HepG2 (cell line): ENCODE data around the gene CR2. TPM values are rescaled to one million over a fixed set of nuclear protein-coding genes. Genes with fewer than 3 reads are reported as not detected.

Experiments
- ATAC-seq: fragments of 200-7000 bp; cut with Tn5 transposase; 3 replicates; pipeline ENCODE4 v1.9.1; 2020; ENCODE audit warnings: mild to moderate bottlenecking, moderate library complexity
- BruUV-seq: library from RNA; stranded (reverse); fragments of 400-500 nt; replicated peaks from 2 replicates; lab custom pipeline; 2021; lab: Mats Ljungman, UMichigan
- CTCF ChIA-PET: fragments of 300-600 bp; formaldehyde crosslinking; extraction: SDS; loops from one replicate; lab custom pipeline; 2021; ENCODE audit warnings: low total read pairs, inconsistent platforms, low intra/inter-chr PET ratio; lab: Yijun Ruan, JAX
- POLR2A ChIA-PET: fragments of 350-600 bp; sonication (Branson Sonifier 250); formaldehyde crosslinking; loops from one replicate; lab custom pipeline; 2020; ENCODE audit warnings: antibody characterized with exemption, inconsistent platforms; lab: Yijun Ruan, JAX
- DNase-seq: peaks from one replicate; pipeline ENCODE4 v3.0.0-alpha.2; 2015; ENCODE audit warnings: low spot score
- FAIRE-seq: peaks from 3 replicates; lab custom pipeline; 2011; peaks lifted over from hg19 to GRCh38; lab: Jason Lieb, UNC
- H2AFZ ChIP-seq: one replicate; pipeline ENCODE4 v1.6.1; 2011; ENCODE audit warnings: low read length, inconsistent platforms
- H3K27ac ChIP-seq: fragments of 300-600 bp; 3 replicates; pipeline ENCODE4 v1.8.0; 2011; ENCODE audit warnings: mixed run types, mild to moderate bottlenecking, mixed read lengths, low read length, inconsistent platforms; ENCODE audit not compliant: insufficient read depth; ENCODE audit errors: extremely low read length
- H3K27me3 ChIP-seq, 2 experiments: fragments of 200-600 bp in 1 of 2; 2 replicates in 1 of 2; 3 replicates in 1 of 2; pipeline versions ENCODE4 v1.6.0 to v1.8.0; 2011; ENCODE audit warnings: low read length in 2 of 2, mild to moderate bottlenecking in 2 of 2, moderate library complexity in 2 of 2, inconsistent platforms in 1 of 2; ENCODE audit not compliant: insufficient read depth in 2 of 2, control insufficient read depth in 1 of 2
- H3K36me3 ChIP-seq, 2 experiments: fragments of 200-600 bp in 1 of 2; replicated peaks in 1 of 2; 2 replicates in 1 of 2; 3 replicates in 1 of 2; pipeline versions ENCODE4 v1.5.1 to v1.8.0; 2011; ENCODE audit warnings: low read length in 2 of 2, inconsistent platforms in 1 of 2; ENCODE audit not compliant: insufficient read depth in 2 of 2, control insufficient read depth in 1 of 2
- H3K4me1 ChIP-seq: 2 replicates; pipeline ENCODE4 v1.5.1; 2012; ENCODE audit warnings: low read length, inconsistent platforms; ENCODE audit not compliant: insufficient read depth
- H3K4me2 ChIP-seq: 2 replicates; pipeline ENCODE4 v1.6.0; 2011; ENCODE audit warnings: low read depth, low read length, inconsistent platforms
- H3K4me3 ChIP-seq, 3 experiments: fragments of 200-600 bp in 1 of 3; sonication (generic), shearing (Covaris generic) in 1 of 3; replicated peaks in 1 of 3; 2 replicates each; pipeline ENCODE4 v1.5.1; 2011 to 2016; ENCODE audit warnings: low read length in 3 of 3, inconsistent platforms in 2 of 3, low read depth in 2 of 3, mild to moderate bottlenecking in 2 of 3, control low read depth in 1 of 3, mixed read lengths in 1 of 3; ENCODE audit not compliant: insufficient read depth in 1 of 3
- H3K79me2 ChIP-seq: one replicate; pipeline ENCODE4 v1.6.1; 2011; ENCODE audit warnings: low read length, inconsistent platforms; ENCODE audit not compliant: insufficient read depth
- H3K9ac ChIP-seq: 2 replicates; pipeline ENCODE4 v1.6.0; 2011; ENCODE audit warnings: mild to moderate bottlenecking, low read depth, low read length, inconsistent platforms; ENCODE audit not compliant: insufficient read depth
- H3K9me3 ChIP-seq: 2 replicates; pipeline ENCODE4 v1.5.1; 2012; ENCODE audit warnings: mild to moderate bottlenecking, low read length
- H4K20me1 ChIP-seq: 2 replicates; pipeline ENCODE4 v1.6.0; 2011; ENCODE audit warnings: inconsistent platforms, mild to moderate bottlenecking, low read length, moderate library complexity; ENCODE audit not compliant: insufficient read depth
- AGO1 ChIP-seq: fragments of 200-400 bp; formaldehyde crosslinking; IDR thresholded peaks from 2 replicates; pipeline ENCODE4 v1.6.1; 2017; ENCODE audit warnings: mild to moderate bottlenecking, low read depth, low read length, moderate library complexity; ENCODE audit not compliant: poor library complexity, severe bottlenecking
- ARNTL ChIP-seq: sonication (generic); formaldehyde crosslinking; IDR thresholded peaks from 2 replicates; pipeline ENCODE4 v1.4.0; 2020; ENCODE audit warnings: mild to moderate bottlenecking, missing genetic modification reagents
- CBX1 ChIP-seq: IDR thresholded peaks from one replicate; pipeline ENCODE4 v1.6.1; 2016; ENCODE audit warnings: antibody characterized with exemption, low read depth
- FOXO1 ChIP-seq: sonication (generic); formaldehyde crosslinking; IDR thresholded peaks from 2 replicates; pipeline ENCODE4 v1.4.0; 2020; ENCODE audit warnings: missing genetic modification reagents
- IKZF1 ChIP-seq: fragments of 450-650 bp; IDR thresholded peaks from 2 replicates; pipeline ENCODE4 v1.7.1; 2016
- KAT2B ChIP-seq: fragments of 150-350 bp; IDR thresholded peaks from 2 replicates; pipeline ENCODE4 v1.6.1; 2014; ENCODE audit warnings: low read depth, low read length, borderline replicate concordance
- KLF15 ChIP-seq: sonication (generic); formaldehyde crosslinking; IDR thresholded peaks from 2 replicates; pipeline ENCODE4 v1.8.1; 2023; ENCODE audit warnings: borderline replicate concordance, mild to moderate bottlenecking, inconsistent platforms, missing genetic modification reagents, mixed read lengths
- MAFG ChIP-seq: sonication (generic); formaldehyde crosslinking; IDR thresholded peaks from 2 replicates; pipeline ENCODE4 v1.5.1; 2020; ENCODE audit warnings: mild to moderate bottlenecking, missing genetic modification reagents
- RCOR2 ChIP-seq: IDR thresholded peaks from 2 replicates; pipeline ENCODE4 v1.6.1; 2016; ENCODE audit warnings: missing biosample characterization, missing genetic modification reagents
- SATB2 ChIP-seq: sonication (generic); formaldehyde crosslinking; IDR thresholded peaks from 2 replicates; pipeline ENCODE4 v1.5.0; 2020; ENCODE audit warnings: missing genetic modification reagents
- TCF7 ChIP-seq: sonication (generic); IDR thresholded peaks from 2 replicates; pipeline ENCODE4 v1.6.1; 2016; ENCODE audit warnings: antibody characterized with exemption, low read depth
- TP53 ChIP-seq: sonication (generic); formaldehyde crosslinking; conservative IDR thresholded peaks from 2 replicates; pipeline ENCODE4 v1.4.0; 2020; ENCODE audit warnings: missing genetic modification reagents
- YY1 ChIP-seq: IDR thresholded peaks from 2 replicates; pipeline ENCODE4 v1.6.1; 2011; ENCODE audit warnings: low read length, low read depth, moderate library complexity, mild to moderate bottlenecking; ENCODE audit not compliant: insufficient read depth, insufficient replicate concordance
- ZNF282 ChIP-seq: fragments of 450-650 bp; IDR thresholded peaks from 2 replicates; pipeline ENCODE4 v1.6.1; 2018; ENCODE audit not compliant: partially characterized antibody
- ZNF761 ChIP-seq: sonication (generic); formaldehyde crosslinking; conservative IDR thresholded peaks from 2 replicates; pipeline ENCODE4 v1.4.0; 2020; ENCODE audit warnings: mild to moderate bottlenecking, missing genetic modification reagents
- ZSCAN31 ChIP-seq: sonication (generic); formaldehyde crosslinking; IDR thresholded peaks from 2 replicates; pipeline ENCODE4 v1.5.0; 2020; ENCODE audit warnings: low read depth, mild to moderate bottlenecking, missing genetic modification reagents
- WGBS: methylation state at CpG from one replicate; pipeline ENCODE4 v1.1.6; 2017; ENCODE audit warnings: low lambda C conversion rate; 5-methylcytosine and 5-hydroxymethylcytosine counted together
- in situ Hi-C: cut with HindIII; loops from 2 replicates; pipeline ENCODE4 v1.10.0; 2017; ENCODE audit warnings: low pct_unique_long_range_greater_than_20kb; ENCODE audit not compliant: extremely low pct_ligation_motif_present
- intact Hi-C: fragments of 100-400 bp; cut with micrococcal nuclease; formaldehyde crosslinking; loops from one replicate; pipeline ENCODE4 v1.10.0; 2022; ENCODE audit not compliant: unreplicated experiment
- polyA plus RNA-seq, 8 experiments: library from polyadenylated mRNA; depleted of rRNA in 3 of 8; stranded (reverse) in 7 of 8; unstranded in 1 of 8; fragments of >200 nt; fragmentation: Illumina TruSeq in 4 of 8; extraction: Trizol in 4 of 8; gene quantifications; 2 replicates each; pipeline versions ENCODE4 v1.2.1 to v1.2.3, GENCODE V29; 2011 to 2016; ENCODE audit warnings: low read depth in 4 of 8, missing spikeins in 1 of 8, mixed read lengths in 1 of 8; ENCODE audit not compliant: insufficient read depth in 1 of 8
- total RNA-seq, 5 experiments: library from RNA; depleted of rRNA; stranded (reverse); fragments of >200 nt; fragmentation: Illumina TruSeq; extraction: Trizol; gene quantifications; 2 replicates each; pipeline ENCODE4 v1.2.3, GENCODE V29; 2016; ENCODE audit warnings: low read depth in 1 of 5

CR2 gene
- total and polyA plus RNA-seq, 2 of the 13 experiments (the other 11 are each of a cell fraction or from before 2014, with no cell fraction given), result not detected

- Histone ChIP-seq H4K20me1 (no peaks in the 10 kb centered on the region), H2AFZ (no peak overlapping the region), H3K36me3 (no peaks in the 10 kb centered on the region), H3K4me3 (no peak overlapping the region), H3K4me2 (no peak overlapping the region), H3K27me3 (peaks cover 5 to 18% of the 10 kb centered on the region in 2 experiments), H3K9ac (no peak overlapping the region), H3K79me2 (no peaks in the 10 kb centered on the region), H3K9me3 (no peaks in the 10 kb centered on the region), H3K4me1 (peaks cover 10% of the 10 kb centered on the region; the same call in 1 of the 2 replicates), H3K27ac (no peak overlapping the region)
- no peak for DNase-seq
- WGBS, result 13% methylated on average over 2 of the region's 2 CpGs
- in situ Hi-C loops (no loop called here), intact Hi-C loops (loop anchor here (10.0 kb wide), 1 partner anchor 64 kb away; no protein-coding TSS in a partner anchor)
- POLR2A ChIA-PET, result no interaction called here
- ATAC-seq, result no peak
- FAIRE-seq, result no peak
- CTCF ChIA-PET, result no interaction called here
- TF ChIP-seq ZNF282 (no peak), MAFG (CRISPR knock-in tag) (no peak), KAT2B (no peak), RCOR2 (CRISPR knock-in tag) (no peak), ZSCAN31 (CRISPR knock-in tag) (no peak), TCF7 (no peak), KLF15 (CRISPR knock-in tag) (no peak), AGO1 (no peak), YY1 (no peak), ZNF761 (no peak), SATB2 (CRISPR knock-in tag) (no peak), CBX1 (no peak), IKZF1 (no peak), TP53 (CRISPR knock-in tag) (no peak), ARNTL (CRISPR knock-in tag) (no peak), FOXO1 (CRISPR knock-in tag) (no peak)
- no TSS peak for BruUV-seq
Observed at GRCh38 chr1:207459008-207459407, 4.9 kb downstream of the CR2 start.
